Liver (tissue), 9 donors: Measurements from ENCODE around the gene FXYD7. TPM values are rescaled to one million over a fixed set of nuclear protein-coding genes. Genes with fewer than 3 reads are reported as not detected.
A peak's percentile ranks its signal among the peaks of the same experiment; 100 is the strongest.

Experiments used
- DNase-seq: peaks from one replicate; pipeline ENCODE4 v3.0.0-alpha.2; 2017; ENCODE audit warnings: low spot score
- H3K27ac ChIP-seq, 2 donors: one replicate each; pipeline ENCODE4 v1.7.0; 2013; ENCODE audit warnings: inconsistent platforms in 2 of 2, low read length in 2 of 2, control low read depth in 1 of 2, low read depth in 1 of 2, mild to moderate bottlenecking in 1 of 2
- H3K27me3 ChIP-seq, 4 donors: one replicate each; pipeline versions ENCODE4 v1.6.1 to v1.7.0; 2013; ENCODE audit warnings: low read length in 3 of 4, inconsistent platforms in 1 of 4, mild to moderate bottlenecking in 1 of 4, moderate library complexity in 1 of 4; ENCODE audit not compliant: control insufficient read depth in 4 of 4, insufficient read depth in 4 of 4
- H3K36me3 ChIP-seq, 4 donors: one replicate each; pipeline versions ENCODE4 v1.6.1 to v1.7.0; 2013; ENCODE audit warnings: low read length in 3 of 4, mild to moderate bottlenecking in 3 of 4, low read depth in 1 of 4, moderate library complexity in 1 of 4; ENCODE audit not compliant: control insufficient read depth in 4 of 4, insufficient read depth in 3 of 4
- H3K4me1 ChIP-seq, 4 donors: one replicate each; pipeline versions ENCODE4 v1.6.1 to v1.7.0; 2013; ENCODE audit warnings: low read length in 3 of 4, mild to moderate bottlenecking in 3 of 4, moderate library complexity in 1 of 4; ENCODE audit not compliant: control insufficient read depth in 4 of 4, insufficient read depth in 4 of 4
- H3K4me3 ChIP-seq, 3 donors: one replicate each; pipeline versions ENCODE4 v1.6.1 to v1.7.0; 2013; ENCODE audit warnings: low read length in 3 of 3, control low read depth in 1 of 3, low read depth in 1 of 3, mild to moderate bottlenecking in 1 of 3
- H3K9ac ChIP-seq, 2 donors: one replicate each; pipeline ENCODE4 v1.7.0; 2013; ENCODE audit warnings: low read length in 2 of 2, mild to moderate bottlenecking in 2 of 2, moderate library complexity in 2 of 2, control low read depth in 1 of 2, low read depth in 1 of 2
- H3K9me3 ChIP-seq, 4 donors: one replicate each; pipeline versions ENCODE4 v1.6.1 to v1.7.0; 2013; ENCODE audit warnings: low read length in 3 of 4; ENCODE audit not compliant: control insufficient read depth in 4 of 4
- ATF3 ChIP-seq: IDR thresholded peaks from 2 replicates; pipeline ENCODE4 v1.6.1; 2016; ENCODE audit warnings: antibody characterized with exemption
- CTCF ChIP-seq: fragments of 150-350 bp; IDR thresholded peaks from 2 replicates; pipeline ENCODE4 v1.5.1; 2017; ENCODE audit warnings: improper control_type of control experiment, low read depth, low read length; ENCODE audit not compliant: missing input control
- EGR1 ChIP-seq, 2 donors: IDR thresholded peaks; 2 replicates each; pipeline ENCODE4 v1.6.1; 2016 to 2018; ENCODE audit warnings: antibody characterized with exemption in 2 of 2, low read depth in 2 of 2
- FOXA1 ChIP-seq: IDR thresholded peaks from 2 replicates; pipeline ENCODE4 v1.6.1; 2016; ENCODE audit warnings: antibody characterized with exemption
- FOXA2 ChIP-seq: IDR thresholded peaks from 2 replicates; pipeline ENCODE4 v1.6.1; 2016; ENCODE audit warnings: antibody characterized with exemption
- GABPA ChIP-seq, 2 donors: IDR thresholded peaks in 1 of 2; conservative IDR thresholded peaks in 1 of 2; 2 replicates each; pipeline ENCODE4 v1.6.1; 2016; ENCODE audit warnings: antibody characterized with exemption in 2 of 2, mild to moderate bottlenecking in 1 of 2, moderate library complexity in 1 of 2
- HNF4A ChIP-seq, 2 donors: conservative IDR thresholded peaks; 2 replicates each; pipeline ENCODE4 v1.6.1; 2016; ENCODE audit warnings: antibody characterized with exemption in 2 of 2, mild to moderate bottlenecking in 2 of 2
- HNF4G ChIP-seq: IDR thresholded peaks from 2 replicates; pipeline ENCODE4 v1.6.1; 2016; ENCODE audit warnings: antibody characterized with exemption
- JUND ChIP-seq, 2 donors: IDR thresholded peaks; 2 replicates each; pipeline ENCODE4 v1.6.1; 2016; ENCODE audit warnings: antibody characterized with exemption in 2 of 2
- MAX ChIP-seq: IDR thresholded peaks from 2 replicates; pipeline ENCODE4 v1.6.1; 2016; ENCODE audit warnings: antibody characterized with exemption
- NR2F2 ChIP-seq: IDR thresholded peaks from 2 replicates; pipeline ENCODE4 v1.6.1; 2016; ENCODE audit warnings: antibody characterized with exemption
- RAD21 ChIP-seq, 2 donors: IDR thresholded peaks; 2 replicates each; pipeline ENCODE4 v1.6.1; 2016; ENCODE audit warnings: antibody characterized with exemption in 2 of 2, mild to moderate bottlenecking in 2 of 2
- REST ChIP-seq: IDR thresholded peaks from 2 replicates; pipeline ENCODE4 v1.6.1; 2016; ENCODE audit warnings: antibody characterized with exemption, mild to moderate bottlenecking
- RXRA ChIP-seq, 2 donors: IDR thresholded peaks; 2 replicates each; pipeline ENCODE4 v1.6.1; 2017 to 2018; ENCODE audit warnings: antibody characterized with exemption in 2 of 2, mild to moderate bottlenecking in 1 of 2
- SP1 ChIP-seq: IDR thresholded peaks from 2 replicates; pipeline ENCODE4 v1.6.1; 2018; ENCODE audit warnings: antibody characterized with exemption, mild to moderate bottlenecking
- TAF1 ChIP-seq: conservative IDR thresholded peaks from 2 replicates; pipeline ENCODE4 v1.6.1; 2016; ENCODE audit warnings: antibody characterized with exemption, mild to moderate bottlenecking
- YY1 ChIP-seq: IDR thresholded peaks from 2 replicates; pipeline ENCODE4 v1.6.1; 2016; ENCODE audit warnings: antibody characterized with exemption, mild to moderate bottlenecking
- ZBTB33 ChIP-seq: IDR thresholded peaks from 2 replicates; pipeline ENCODE4 v1.6.1; 2016; ENCODE audit warnings: antibody characterized with exemption
- WGBS: extraction: QIAGEN DNeasy Blood & Tissue Kit; methylation state at CpG from one replicate; pipeline ENCODE4 v1.1.7; 2013; 5-methylcytosine and 5-hydroxymethylcytosine counted together
- polyA plus RNA-seq, 2 donors: library from polyadenylated mRNA; stranded (reverse) in 1 of 2; unstranded in 1 of 2; fragments of 200-250 nt in 1 of 2; fragments of >200 nt in 1 of 2; fragmentation: Nextera tagmentation in 1 of 2; extraction: Ambion mirVana in 1 of 2; gene quantifications; one replicate each; pipeline versions ENCODE4 v1.2.1 to v1.2.3, GENCODE V29; 2013 to 2015
- total RNA-seq, 2 donors: library from RNA; depleted of rRNA; stranded (reverse); fragments of >200 nt; gene quantifications; one replicate each; pipeline ENCODE4 v1.2.3, GENCODE V29; 2014
- donor health status: healthy.
- donor health status: healthy.
- donor health status: healthy.
- donor health status: healthy.
- donor health status: healthy.

FXYD7 gene
- total and polyA plus RNA-seq, 4 donors: 0.08 to 0.09 TPM; not detected in 2

- peak overlapping the region; percentile 49 to 76 for H3K9ac ChIP-seq
- peak overlapping the region in 2 of 3 donors; percentile 35 to 51 for H3K4me3 ChIP-seq
- 20% methylated on average over 9 of the region's 9 CpGs for WGBS
- TF ChIP-seq SP1: peak; percentile 96
- peak; percentile 90 for TF ChIP-seq REST
- peak; percentile 74 for TF ChIP-seq NR2F2
- TF ChIP-seq FOXA2: peak; percentile 94
- peak in 1 of 2 donors; percentile 36 for TF ChIP-seq RAD21 (IDR thresholded peaks at IDR 0.05)
- TF ChIP-seq CTCF: no peak
- TF ChIP-seq HNF4A (conservative IDR thresholded peaks at IDR 0.05): peak; percentile 88 to 90
- TF ChIP-seq FOXA1: peak; percentile 88
- TF ChIP-seq ZBTB33: peak; percentile 90
- TF ChIP-seq HNF4G: no peak
- TF ChIP-seq YY1: peak; percentile 92
- peak; percentile 75 for TF ChIP-seq TAF1
- peak in 1 of 2 donors; percentile 67 for TF ChIP-seq JUND (IDR thresholded peaks at IDR 0.05)
- TF ChIP-seq RXRA (IDR thresholded peaks at IDR 0.05): peak; percentile 96 to 99
- peak; percentile 78 for TF ChIP-seq ATF3
- TF ChIP-seq EGR1 (IDR thresholded peaks at IDR 0.05; ENCODE audit: low read depth in 2 of 2): peak in 1 of 2 donors; percentile 91
- peak; percentile 92 for TF ChIP-seq MAX
- TF ChIP-seq GABPA (IDR thresholded peaks at IDR 0.05 in 1 of 2, conservative IDR thresholded peaks at IDR 0.05 in 1 of 2): peak in 1 of 2 donors; percentile 41
- H3K27me3 ChIP-seq: no peaks in the 10 kb centered on the region
- H3K27ac ChIP-seq: peak overlapping the region; percentile 97 to 99
- H3K36me3 ChIP-seq: no peaks in the 10 kb centered on the region
- peaks cover 18 to 50% (median 37%) of the 10 kb centered on the region in 4 donors for H3K4me1 ChIP-seq
- DNase-seq: no peak
- no peaks in the 10 kb centered on the region for H3K9me3 ChIP-seq
These were observed 5.9 kb upstream of the FXYD7 start for GRCh38 chr19:35136977-35137702.
